GM23338 (cell line): ENCODE results near the gene TGM2. TPM values are rescaled to one million over a fixed set of nuclear protein-coding genes. Genes with fewer than 3 reads are reported as not detected.

ENCODE experiments used
- ATAC-seq: fragments of 200-7000 bp; cut with Tn5 transposase; 3 replicates; pipeline ENCODE4 v1.9.1; 2020
- DNase-seq: peaks from one replicate; pipeline ENCODE4 v3.0.0-alpha.2; 2015; ENCODE audit warnings: low spot score
- H2AFZ ChIP-seq: fragments of 200-600 bp; sonication (generic); 2 replicates; pipeline ENCODE4 v1.8.0; 2016; ENCODE audit warnings: antibody characterized with exemption, mild to moderate bottlenecking, moderate library complexity
- H3F3A ChIP-seq: fragments of 200-600 bp; sonication (generic); replicated peaks from 2 replicates; pipeline ENCODE4 v1.8.0; 2017; ENCODE audit warnings: antibody characterized with exemption, mixed run types, low read depth
- H3K27ac ChIP-seq: fragments of 200-600 bp; sonication (generic); 2 replicates; pipeline ENCODE4 v1.6.1; 2016; ENCODE audit warnings: low read depth
- H3K27me3 ChIP-seq: fragments of 200-600 bp; sonication (generic); 2 replicates; pipeline ENCODE4 v1.8.0; 2016; ENCODE audit warnings: mild to moderate bottlenecking, mixed run types, moderate library complexity; ENCODE audit not compliant: insufficient read depth
- H3K36me3 ChIP-seq: fragments of 200-600 bp; sonication (generic); 2 replicates; pipeline ENCODE4 v1.8.0; 2016; ENCODE audit warnings: mild to moderate bottlenecking; ENCODE audit not compliant: insufficient read depth
- H3K4me1 ChIP-seq: fragments of 200-600 bp; sonication (generic); 2 replicates; pipeline ENCODE4 v1.8.0; 2016; ENCODE audit warnings: mild to moderate bottlenecking, moderate library complexity; ENCODE audit not compliant: insufficient read depth
- H3K4me2 ChIP-seq: fragments of 200-600 bp; sonication (generic); 2 replicates; pipeline ENCODE4 v1.7.1; 2017; ENCODE audit warnings: mixed run types
- H3K4me3 ChIP-seq: fragments of 200-600 bp; sonication (generic); 2 replicates; pipeline ENCODE4 v1.6.1; 2016; ENCODE audit warnings: mixed run types
- H3K79me2 ChIP-seq: fragments of 200-600 bp; sonication (generic); replicated peaks from 2 replicates; pipeline ENCODE4 v1.8.0; 2017; ENCODE audit warnings: mild to moderate bottlenecking; ENCODE audit not compliant: insufficient read depth
- H3K9me2 ChIP-seq: fragments of 200-600 bp; sonication (generic); 2 replicates; pipeline ENCODE4 v1.8.0; 2017; ENCODE audit not compliant: insufficient read depth
- H4K20me1 ChIP-seq: fragments of 200-600 bp; sonication (generic); replicated peaks from 2 replicates; pipeline ENCODE4 v1.8.0; 2017; ENCODE audit warnings: mild to moderate bottlenecking; ENCODE audit not compliant: insufficient read depth
- H3K27ac Mint-ChIP-seq: 2 replicates; pipeline ENCODE4 v1.8.0; 2020; ENCODE audit warnings: inconsistent platforms, mild to moderate bottlenecking, moderate library complexity, mixed read lengths
- H3K27me3 Mint-ChIP-seq: 3 replicates; pipeline ENCODE4 v1.8.0; 2022; ENCODE audit warnings: low read depth, mild to moderate bottlenecking, moderate library complexity, mixed read lengths, inconsistent platforms; ENCODE audit not compliant: insufficient read depth, poor library complexity
- H3K36me3 Mint-ChIP-seq: 3 replicates; pipeline ENCODE4 v1.8.0; 2021; ENCODE audit warnings: low read depth, mild to moderate bottlenecking, inconsistent platforms, moderate library complexity, mixed read lengths
- H3K4me1 Mint-ChIP-seq: 3 replicates; pipeline ENCODE4 v1.8.0; 2020; ENCODE audit warnings: mild to moderate bottlenecking, inconsistent platforms, mixed read lengths
- H3K4me3 Mint-ChIP-seq: 3 replicates; pipeline ENCODE4 v1.8.0; 2021; ENCODE audit warnings: moderate library complexity, mild to moderate bottlenecking, inconsistent platforms, mixed read lengths
- H3K9me3 Mint-ChIP-seq: 3 replicates; pipeline ENCODE4 v1.8.0; 2020; ENCODE audit warnings: moderate library complexity, mild to moderate bottlenecking, inconsistent platforms, mixed read lengths
- CREB1 ChIP-seq: fragments of 250-450 bp; sonication (Bioruptor Pico); IDR thresholded peaks from 2 replicates; pipeline ENCODE4 v1.5.0; 2020; ENCODE audit warnings: low read depth, mild to moderate bottlenecking, moderate library complexity
- EZH2 ChIP-seq: fragments of 200-600 bp; sonication (generic); IDR thresholded peaks from one replicate; pipeline ENCODE4 v1.8.0; 2017; ENCODE audit warnings: antibody characterized with exemption, mild to moderate bottlenecking, low read depth; ENCODE audit not compliant: unreplicated experiment
- EZH2phosphoT487 ChIP-seq: fragments of 200-600 bp; sonication (generic); IDR thresholded peaks from one replicate; pipeline ENCODE4 v1.8.1; 2018; ENCODE audit warnings: antibody characterized with exemption; ENCODE audit not compliant: unreplicated experiment
- NANOG ChIP-seq: IDR thresholded peaks from 2 replicates; pipeline ENCODE4 v1.6.1; 2016; ENCODE audit warnings: antibody characterized with exemption, borderline replicate concordance
- REST ChIP-seq: IDR thresholded peaks from one replicate; pipeline ENCODE4 v1.6.1; 2018; ENCODE audit warnings: antibody characterized with exemption; ENCODE audit not compliant: unreplicated experiment
- STAT1 ChIP-seq: IDR thresholded peaks from one replicate; pipeline ENCODE4 v1.6.1; 2016; ENCODE audit warnings: antibody characterized with exemption; ENCODE audit not compliant: unreplicated experiment
- ZNF462 ChIP-seq: fragments of 250-450 bp; sonication (Bioruptor Pico); IDR thresholded peaks from 2 replicates; pipeline ENCODE4 v1.5.0; 2020; ENCODE audit warnings: mild to moderate bottlenecking, moderate library complexity
- polyA plus RNA-seq: library from polyadenylated mRNA; unstranded; fragments of >200 nt; fragmentation: Nextera tagmentation; extraction: Ambion mirVana; gene quantifications from 2 replicates; pipeline ENCODE4 v1.2.1, GENCODE V29; 2016
- total RNA-seq: library from RNA; depleted of rRNA; stranded (reverse); fragments of >200 nt; shearing (Covaris generic); gene quantifications from 2 replicates; pipeline ENCODE4 v1.2.3, GENCODE V29; 2014
- TF ChIP-seq, protein P1 (sequence below), 2 experiments: fragments of 200-600 bp in 1 of 2; sonication (generic) in 1 of 2; conservative IDR thresholded peaks; 2 replicates each; pipeline versions ENCODE4 v1.5.1 to v1.6.1; 2016 to 2017; ENCODE audit warnings: antibody characterized with exemption in 2 of 2, low read depth in 2 of 2, mild to moderate bottlenecking in 2 of 2, moderate library complexity in 1 of 2

Gene TGM2
- total and polyA plus RNA-seq, 2 experiments from 2014 or later, result 0.45 to 1.0 TPM

- peaks cover 19% of the 10 kb centered on the region for H3K27me3 Mint-ChIP-seq
- DNase-seq (no peak), ATAC-seq (no peak)
- Histone ChIP-seq H3F3A (no peaks in the 10 kb centered on the region), H3K9me2 (no peaks in the 10 kb centered on the region), H3K4me2 (no peak overlapping the region), H2AFZ (no peak overlapping the region), H3K79me2 (no peaks in the 10 kb centered on the region), H3K4me1 (no peaks in the 10 kb centered on the region), H3K4me3 (no peak overlapping the region), H3K27me3 (no peaks in the 10 kb centered on the region), H3K27ac (no peak overlapping the region), H3K36me3 (no peaks in the 10 kb centered on the region), H4K20me1 (no peaks in the 10 kb centered on the region)
- H3K4me1 Mint-ChIP-seq, result peaks cover 10% of the 10 kb centered on the region
- H3K36me3 Mint-ChIP-seq, result no peaks in the 10 kb centered on the region
- no peak for TF ChIP-seq NANOG
- TF ChIP-seq CREB1 (CRISPR knock-in tag), result no peak
- no peak for TF ChIP-seq EZH2phosphoT487
- TF ChIP-seq ZNF462, result no peak
- no peak for TF ChIP-seq STAT1
- no peak for TF ChIP-seq EZH2
- TF ChIP-seq, protein P1, sequence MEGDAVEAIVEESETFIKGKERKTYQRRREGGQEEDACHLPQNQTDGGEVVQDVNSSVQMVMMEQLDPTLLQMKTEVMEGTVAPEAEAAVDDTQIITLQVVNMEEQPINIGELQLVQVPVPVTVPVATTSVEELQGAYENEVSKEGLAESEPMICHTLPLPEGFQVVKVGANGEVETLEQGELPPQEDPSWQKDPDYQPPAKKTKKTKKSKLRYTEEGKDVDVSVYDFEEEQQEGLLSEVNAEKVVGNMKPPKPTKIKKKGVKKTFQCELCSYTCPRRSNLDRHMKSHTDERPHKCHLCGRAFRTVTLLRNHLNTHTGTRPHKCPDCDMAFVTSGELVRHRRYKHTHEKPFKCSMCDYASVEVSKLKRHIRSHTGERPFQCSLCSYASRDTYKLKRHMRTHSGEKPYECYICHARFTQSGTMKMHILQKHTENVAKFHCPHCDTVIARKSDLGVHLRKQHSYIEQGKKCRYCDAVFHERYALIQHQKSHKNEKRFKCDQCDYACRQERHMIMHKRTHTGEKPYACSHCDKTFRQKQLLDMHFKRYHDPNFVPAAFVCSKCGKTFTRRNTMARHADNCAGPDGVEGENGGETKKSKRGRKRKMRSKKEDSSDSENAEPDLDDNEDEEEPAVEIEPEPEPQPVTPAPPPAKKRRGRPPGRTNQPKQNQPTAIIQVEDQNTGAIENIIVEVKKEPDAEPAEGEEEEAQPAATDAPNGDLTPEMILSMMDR (conservative IDR thresholded peaks at IDR 0.05; ENCODE audit: low read depth in 2 of 2), result no peak
- no peak for TF ChIP-seq REST
- no peaks in the 10 kb centered on the region for H3K9me3 Mint-ChIP-seq
- no peak overlapping the region for H3K4me3 Mint-ChIP-seq
- no peak overlapping the region for H3K27ac Mint-ChIP-seq
Observed at GRCh38 chr20:38146628-38147027, 18.4 kb downstream of the TGM2 start.
